Naive B cell (primary cell): ENCODE data around the gene SDK1. TPM values are rescaled to one million over a fixed set of nuclear protein-coding genes. Genes with fewer than 3 reads are reported as not detected.

Source experiments
- ATAC-seq, 2 donors: fragments of 150-1000 bp; cut with Tn5 transposase; 2 replicates each; pipeline ENCODE4 v1.10.0; 2021; ENCODE audit warnings: low read depth in 2 of 2, mild to moderate bottlenecking in 2 of 2, moderate library complexity in 2 of 2
- DNase-seq: peaks from one replicate; pipeline ENCODE4 v3.0.0; 2022
- H3K27ac Mint-ChIP-seq, 6 donors: one replicate each; pipeline ENCODE4 v1.8.0; 2020 to 2022; ENCODE audit warnings: mild to moderate bottlenecking in 6 of 6, mixed read lengths in 6 of 6, moderate library complexity in 5 of 6, inconsistent platforms in 2 of 6
- H3K27me3 Mint-ChIP-seq, 3 donors: one replicate each; pipeline ENCODE4 v1.8.0; 2021 to 2022; ENCODE audit warnings: mixed read lengths in 3 of 3, mild to moderate bottlenecking in 1 of 3
- H3K36me3 Mint-ChIP-seq, 2 donors: one replicate each; pipeline ENCODE4 v1.8.0; 2020 to 2022; ENCODE audit warnings: mixed read lengths in 2 of 2, inconsistent platforms in 1 of 2, mild to moderate bottlenecking in 1 of 2
- H3K4me1 Mint-ChIP-seq, 3 donors: one replicate each; pipeline ENCODE4 v1.8.0; 2020 to 2022; ENCODE audit warnings: mixed read lengths in 3 of 3, inconsistent platforms in 1 of 3, mild to moderate bottlenecking in 1 of 3, moderate library complexity in 1 of 3
- H3K4me3 Mint-ChIP-seq, 8 donors: one replicate each; pipeline ENCODE4 v1.8.0; 2020 to 2022; ENCODE audit warnings: mild to moderate bottlenecking in 8 of 8, mixed read lengths in 8 of 8, moderate library complexity in 8 of 8, inconsistent platforms in 2 of 8
- H3K9me3 Mint-ChIP-seq, 7 donors: one replicate each; pipeline ENCODE4 v1.8.0; 2020 to 2022; ENCODE audit warnings: mixed read lengths in 7 of 7, mild to moderate bottlenecking in 5 of 7, inconsistent platforms in 2 of 7, moderate library complexity in 1 of 7
- polyA plus RNA-seq, 6 donors: library from polyadenylated mRNA; unstranded; fragments of 300-500 nt; fragmentation: Illumina TruSeq; gene quantifications; one replicate each; pipeline ENCODE4 v1.2.3, GENCODE V29; 2021; ENCODE audit warnings: low read depth in 6 of 6

Gene SDK1
- polyA plus RNA-seq, 6 donors from 2014 or later, result 0.15 to 0.60 (median 0.38) TPM; not detected in 2

DNA sequence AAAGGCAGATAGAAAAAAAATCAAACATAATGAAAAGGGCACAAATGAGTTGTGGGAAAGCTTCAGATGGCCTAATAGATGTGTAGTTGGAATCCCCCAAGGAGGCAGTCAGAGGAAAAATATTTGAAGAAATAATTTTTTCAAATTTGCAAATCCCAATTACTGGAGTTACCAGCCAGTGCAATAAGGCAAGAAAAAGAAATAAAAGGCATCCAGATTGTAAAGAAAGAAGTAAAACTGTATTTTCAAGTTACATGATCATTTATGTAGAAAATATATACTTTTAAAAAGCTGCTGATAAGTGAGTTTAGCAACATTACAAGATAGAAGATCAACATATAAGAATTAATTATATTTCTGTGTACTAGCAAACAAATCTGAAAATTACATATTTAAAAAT is 329.0 kb downstream of the SDK1 start:
- peaks cover 11 to 36% (median 15%) of the 10 kb centered on the region in 7 donors for H3K9me3 Mint-ChIP-seq
- peaks cover 0 to 18% of the 10 kb centered on the region in 2 donors for H3K36me3 Mint-ChIP-seq
- peaks cover 0 to 20% (median 14%) of the 10 kb centered on the region in 3 donors for H3K27me3 Mint-ChIP-seq
- H3K27ac Mint-ChIP-seq, result no peak overlapping the region
- H3K4me1 Mint-ChIP-seq, result no peaks in the 10 kb centered on the region
- DNase-seq (no peak), ATAC-seq (no peak)
- H3K4me3 Mint-ChIP-seq, result no peak overlapping the region

DNA sequence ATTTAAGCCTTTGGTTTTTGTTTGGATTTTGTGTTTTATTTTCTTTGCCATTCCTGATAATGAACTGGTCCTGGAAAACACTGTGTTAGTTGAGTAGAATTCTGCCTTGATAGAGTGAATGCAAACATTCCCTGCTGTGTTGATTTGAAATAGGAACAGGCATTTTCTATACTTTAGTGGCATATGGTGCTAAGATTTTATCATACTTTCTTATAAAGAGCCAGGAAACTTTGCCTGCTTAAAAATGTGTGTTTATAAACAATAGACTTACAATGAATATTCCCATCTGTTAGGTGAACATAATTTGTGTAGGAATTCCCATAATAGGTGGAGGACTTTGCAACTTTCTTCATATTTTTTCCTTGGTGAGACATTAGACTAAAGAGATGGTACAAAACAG is 333.3 kb downstream of the SDK1 start:
- Mint-ChIP-seq H3K4me1 (no peaks in the 10 kb centered on the region), H3K27ac (no peak overlapping the region)

DNA sequence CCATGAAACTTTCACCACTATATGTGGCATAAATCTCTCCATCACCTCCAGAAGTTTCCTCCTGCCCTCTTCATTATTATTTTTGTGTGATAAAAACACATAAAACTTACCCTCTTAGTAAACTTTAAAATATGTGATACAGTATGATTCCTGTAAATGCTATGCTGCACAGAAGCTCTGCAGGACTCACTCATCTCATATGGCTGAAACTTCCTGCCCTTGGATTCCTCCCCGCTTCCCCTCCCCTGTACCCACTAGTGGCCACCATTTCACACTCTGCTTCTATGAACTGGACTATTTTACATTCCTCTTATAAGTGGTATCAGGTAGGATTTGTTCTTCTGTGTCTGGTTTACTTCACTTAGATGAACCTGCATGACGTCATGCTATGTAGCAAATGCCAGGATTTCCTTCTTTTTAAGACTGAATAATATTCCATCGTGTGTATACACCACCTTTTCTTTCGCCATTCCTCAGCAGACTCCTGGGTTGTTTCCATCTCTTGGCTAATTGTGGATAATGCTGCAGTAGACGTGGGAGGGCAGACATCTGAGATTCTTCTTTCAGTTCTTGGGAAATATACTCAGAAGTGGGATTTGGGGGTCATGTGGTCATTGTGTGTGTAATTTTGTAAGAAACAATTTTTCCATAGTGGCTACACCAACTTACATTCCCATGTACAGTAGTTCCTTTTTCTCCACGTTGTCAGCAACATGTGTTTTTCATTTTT is 335.2 kb downstream of the SDK1 start:
- Mint-ChIP-seq H3K36me3 (peaks cover 0 to 7% of the 10 kb centered on the region in 2 donors), H3K4me3 (no peak overlapping the region), H3K9me3 (peaks cover 2 to 9% (median 3%) of the 10 kb centered on the region in 7 donors), H3K27ac (peak overlapping the region in 1 of 6 donors; percentile 19), H3K27me3 (peaks cover 14 to 30% (median 23%) of the 10 kb centered on the region in 3 donors), H3K4me1 (no peaks in the 10 kb centered on the region)
- ATAC-seq (no peak), DNase-seq (no peak)

More for the DNA sequence above, 333.3 kb downstream of the SDK1 start:
- H3K9me3 Mint-ChIP-seq, result peaks cover 8 to 28% (median 12%) of the 10 kb centered on the region in 7 donors
- no peak for ATAC-seq
- DNase-seq, result no peak
- H3K4me3 Mint-ChIP-seq, result no peak overlapping the region
- H3K36me3 Mint-ChIP-seq, result peaks cover 0 to 17% of the 10 kb centered on the region in 2 donors
- H3K27me3 Mint-ChIP-seq, result peaks cover 14 to 30% (median 19%) of the 10 kb centered on the region in 3 donors

DNA sequence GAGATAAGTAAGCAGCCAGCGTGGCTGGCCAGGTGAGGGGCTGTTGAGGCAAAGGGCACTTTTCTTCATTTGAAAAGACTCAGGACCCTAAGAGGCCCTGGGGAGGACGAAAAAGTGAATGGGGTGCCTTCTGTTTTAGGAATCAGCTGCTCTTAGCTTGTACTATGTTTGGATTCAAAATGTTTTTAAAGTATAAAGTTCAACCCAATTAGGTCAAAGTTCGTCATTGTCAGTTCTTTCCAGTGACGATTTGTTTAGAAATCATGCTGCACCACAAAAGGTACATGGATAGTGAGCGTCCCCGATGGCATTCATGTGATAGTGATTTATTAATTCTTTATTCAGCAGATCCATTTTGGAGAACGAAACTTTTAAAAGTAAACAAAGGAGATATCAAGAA is 338.2 kb downstream of the SDK1 start:
- no peaks in the 10 kb centered on the region for H3K4me1 Mint-ChIP-seq
- peaks cover 0 to 2% (median 0%) of the 10 kb centered on the region in 7 donors for H3K9me3 Mint-ChIP-seq
- H3K4me3 Mint-ChIP-seq, result no peak overlapping the region
- no peak for DNase-seq
- H3K27me3 Mint-ChIP-seq, result peaks cover 14 to 41% (median 38%) of the 10 kb centered on the region in 3 donors
- peaks cover 0 to 7% of the 10 kb centered on the region in 2 donors for H3K36me3 Mint-ChIP-seq
- no peak overlapping the region for H3K27ac Mint-ChIP-seq
- ATAC-seq, result no peak

DNA sequence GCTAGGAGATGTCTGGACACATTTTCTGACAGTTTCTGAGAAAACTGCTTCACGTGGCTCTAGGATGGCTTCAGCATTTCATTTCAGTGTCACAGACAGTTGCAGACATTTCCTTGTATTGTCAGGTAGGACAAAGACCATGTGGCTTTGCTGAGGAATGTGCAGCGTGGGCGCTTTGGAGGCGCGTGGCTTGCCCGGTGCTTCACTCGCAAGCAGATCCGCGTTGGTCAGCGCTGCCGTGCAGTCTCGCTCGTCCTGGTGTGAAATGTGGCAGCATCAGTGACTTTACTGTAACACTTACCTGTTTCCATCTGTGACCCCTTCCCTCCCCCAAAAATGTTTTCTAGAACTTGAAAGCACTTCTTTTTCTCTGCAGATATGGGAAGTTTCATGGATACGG is 340.5 kb downstream of the SDK1 start:
- Mint-ChIP-seq H3K4me3 (no peak overlapping the region), H3K4me1 (no peaks in the 10 kb centered on the region), H3K36me3 (peaks cover 0 to 5% of the 10 kb centered on the region in 2 donors), H3K27me3 (peaks cover 3 to 30% (median 22%) of the 10 kb centered on the region in 3 donors), H3K27ac (no peak overlapping the region), H3K9me3 (peaks cover 0 to 2% (median 0%) of the 10 kb centered on the region in 7 donors)
- ATAC-seq (no peak), DNase-seq (no peak)

DNA sequence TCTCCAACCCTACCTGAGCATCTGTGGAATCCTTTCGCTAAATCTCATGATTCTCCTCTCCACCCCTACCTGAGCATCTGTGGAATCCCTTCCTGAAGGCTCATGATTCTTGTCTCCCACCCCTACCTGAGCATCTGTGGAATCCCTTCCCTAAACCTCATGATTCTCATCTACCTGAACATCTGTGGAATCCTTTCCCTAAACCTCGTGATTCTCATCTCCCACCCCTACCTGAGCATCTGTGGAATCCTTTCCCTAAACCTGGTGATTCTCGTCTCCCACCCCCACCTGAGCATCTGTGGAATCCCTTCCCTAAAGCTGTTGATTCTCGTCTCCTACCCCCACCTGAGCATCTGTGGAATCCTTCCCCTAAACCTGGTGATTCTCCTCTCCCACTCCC is 342.0 kb downstream of the SDK1 start:
- ATAC-seq (no peak), DNase-seq (no peak)
- no peaks in the 10 kb centered on the region for H3K36me3 Mint-ChIP-seq
- H3K27ac Mint-ChIP-seq, result no peak overlapping the region
- H3K27me3 Mint-ChIP-seq, result peaks cover 0 to 22% (median 14%) of the 10 kb centered on the region in 3 donors
- H3K9me3 Mint-ChIP-seq, result peaks cover 0 to 2% (median 0%) of the 10 kb centered on the region in 7 donors
- H3K4me1 Mint-ChIP-seq, result no peaks in the 10 kb centered on the region
- peak overlapping the region in 1 of 8 donors; percentile 22 for H3K4me3 Mint-ChIP-seq

DNA sequence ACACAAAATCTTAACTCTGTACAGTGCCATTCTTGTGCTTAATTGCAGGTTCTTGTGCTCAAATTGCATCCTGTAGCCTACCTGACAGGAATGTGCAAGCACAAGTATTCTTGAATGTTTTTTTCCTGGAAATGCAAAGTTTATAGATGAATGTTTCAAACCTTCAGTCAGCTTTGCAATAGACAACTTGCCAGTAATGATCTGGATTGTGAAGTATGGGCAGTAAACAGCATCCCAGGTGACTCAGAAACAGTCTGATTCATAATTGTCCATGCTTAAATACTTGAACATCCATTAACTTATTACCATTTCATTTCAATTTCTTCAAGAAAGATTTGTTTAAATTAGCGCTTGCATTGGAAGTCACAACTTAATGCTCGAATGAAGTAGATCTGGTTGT is 347.2 kb downstream of the SDK1 start:
- Mint-ChIP-seq H3K27me3 (peaks cover 7 to 24% (median 19%) of the 10 kb centered on the region in 3 donors), H3K4me1 (no peaks in the 10 kb centered on the region), H3K9me3 (no peaks in the 10 kb centered on the region), H3K4me3 (no peak overlapping the region), H3K36me3 (no peaks in the 10 kb centered on the region), H3K27ac (no peak overlapping the region)
- ATAC-seq, result no peak
- DNase-seq, result no peak

DNA sequence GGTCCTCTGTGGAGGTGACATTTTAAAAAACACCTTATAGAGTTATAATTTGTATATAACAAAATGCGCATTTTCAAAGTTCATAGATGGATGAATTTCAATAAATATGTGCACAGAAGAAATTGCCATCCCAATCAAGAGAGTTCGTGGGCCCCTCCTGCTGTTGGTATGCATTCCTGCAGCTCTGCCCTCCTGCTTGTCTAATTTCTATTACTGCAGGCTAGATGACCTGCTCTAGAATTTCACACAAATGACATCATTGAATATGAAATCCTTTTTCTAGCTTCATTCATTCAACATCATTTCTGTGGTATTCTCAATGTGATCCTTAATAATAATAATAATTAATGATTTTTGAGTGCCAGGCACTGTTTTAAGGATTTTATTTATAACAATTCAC is 348.2 kb downstream of the SDK1 start:
- Mint-ChIP-seq H3K9me3 (no peaks in the 10 kb centered on the region), H3K36me3 (no peaks in the 10 kb centered on the region), H3K27me3 (peaks cover 7 to 27% (median 24%) of the 10 kb centered on the region in 3 donors), H3K4me1 (no peaks in the 10 kb centered on the region), H3K27ac (no peak overlapping the region), H3K4me3 (no peak overlapping the region)
- ATAC-seq, result no peak
- DNase-seq, result no peak

DNA sequence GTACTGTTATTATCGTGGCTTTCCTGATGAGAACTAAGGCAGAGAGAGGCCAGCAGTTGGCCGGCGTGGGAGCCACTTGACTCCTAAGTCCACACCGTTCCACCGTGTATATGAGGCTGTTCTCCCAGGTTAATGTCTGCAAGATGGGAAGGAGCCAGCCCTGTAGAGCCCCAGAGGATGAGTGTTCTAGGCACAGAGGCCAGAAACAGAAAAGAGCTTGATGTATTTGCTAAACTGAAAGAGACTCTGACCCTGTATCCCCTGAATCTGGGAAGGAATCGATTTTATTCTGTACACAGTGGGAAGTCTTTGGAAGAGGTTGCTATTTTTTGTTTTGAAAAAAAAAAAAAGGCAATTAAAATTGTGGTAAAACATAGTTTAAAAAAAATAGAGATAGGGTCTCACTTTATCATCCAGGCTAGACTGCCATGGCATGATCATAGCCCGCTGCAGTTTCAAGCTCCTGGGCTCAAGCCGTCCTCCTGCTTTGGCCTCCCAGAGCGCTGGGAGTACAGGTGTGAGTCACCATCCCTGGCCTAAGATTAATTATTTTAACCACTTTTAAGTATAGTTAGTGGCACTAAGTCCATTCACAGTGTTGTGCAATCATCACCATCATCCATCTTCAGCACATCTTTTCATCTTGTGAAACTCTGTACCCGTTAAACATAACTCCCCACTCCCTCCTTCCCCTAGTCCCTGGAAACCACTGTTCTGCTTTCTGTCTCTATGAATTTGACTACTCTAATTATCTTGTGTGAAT is 348.8 kb downstream of the SDK1 start:
- Mint-ChIP-seq H3K36me3 (no peaks in the 10 kb centered on the region), H3K27me3 (peaks cover 10 to 27% (median 24%) of the 10 kb centered on the region in 3 donors), H3K9me3 (no peaks in the 10 kb centered on the region), H3K4me3 (no peak overlapping the region), H3K4me1 (no peaks in the 10 kb centered on the region), H3K27ac (no peak overlapping the region)
- ATAC-seq (no peak), DNase-seq (no peak)

DNA sequence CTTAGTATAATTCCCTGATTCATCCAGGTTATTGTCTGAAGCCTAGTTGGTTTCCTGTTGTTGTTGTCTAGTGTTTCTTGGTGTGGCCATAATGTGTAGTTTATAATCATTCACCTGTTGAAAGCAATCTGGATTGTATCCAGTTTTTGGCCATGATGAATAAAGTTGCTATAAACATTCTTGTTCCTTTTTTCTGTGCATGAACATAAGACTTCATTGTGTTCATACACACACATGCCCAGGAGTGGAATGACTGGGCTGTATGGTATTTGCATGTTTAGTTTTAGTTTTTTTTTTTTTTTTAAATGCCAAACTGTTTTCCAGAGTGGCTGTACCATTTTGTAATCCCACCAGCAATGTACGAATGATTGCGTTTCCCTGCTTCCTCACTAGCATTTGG is 349.8 kb downstream of the SDK1 start:
- H3K36me3 Mint-ChIP-seq, result no peaks in the 10 kb centered on the region
- no peak for DNase-seq
- ATAC-seq, result no peak
- H3K9me3 Mint-ChIP-seq, result no peaks in the 10 kb centered on the region
- no peak overlapping the region for H3K27ac Mint-ChIP-seq
- H3K27me3 Mint-ChIP-seq, result peaks cover 10 to 27% (median 24%) of the 10 kb centered on the region in 3 donors
- H3K4me1 Mint-ChIP-seq, result no peaks in the 10 kb centered on the region
- no peak overlapping the region for H3K4me3 Mint-ChIP-seq

DNA sequence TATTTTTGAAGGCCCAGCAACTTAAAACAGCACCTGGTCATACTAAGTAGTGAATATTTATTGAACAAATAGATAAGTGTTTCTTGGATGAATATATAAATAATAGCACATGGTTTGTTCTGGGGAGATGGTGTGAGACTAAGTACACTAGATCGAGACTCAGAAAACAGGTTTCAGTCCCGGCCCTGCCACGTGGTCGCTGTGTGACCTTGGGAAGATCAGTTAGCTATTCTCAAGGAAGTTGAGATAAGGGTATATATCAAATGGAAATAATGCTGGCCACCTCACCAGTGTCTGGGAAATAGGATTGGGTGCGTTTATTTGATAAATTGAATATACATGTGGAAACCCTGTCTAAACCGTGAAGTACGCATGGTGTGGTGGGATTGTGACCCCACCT is 354.6 kb downstream of the SDK1 start:
- Mint-ChIP-seq H3K4me3 (no peak overlapping the region), H3K4me1 (no peaks in the 10 kb centered on the region)

DNA sequence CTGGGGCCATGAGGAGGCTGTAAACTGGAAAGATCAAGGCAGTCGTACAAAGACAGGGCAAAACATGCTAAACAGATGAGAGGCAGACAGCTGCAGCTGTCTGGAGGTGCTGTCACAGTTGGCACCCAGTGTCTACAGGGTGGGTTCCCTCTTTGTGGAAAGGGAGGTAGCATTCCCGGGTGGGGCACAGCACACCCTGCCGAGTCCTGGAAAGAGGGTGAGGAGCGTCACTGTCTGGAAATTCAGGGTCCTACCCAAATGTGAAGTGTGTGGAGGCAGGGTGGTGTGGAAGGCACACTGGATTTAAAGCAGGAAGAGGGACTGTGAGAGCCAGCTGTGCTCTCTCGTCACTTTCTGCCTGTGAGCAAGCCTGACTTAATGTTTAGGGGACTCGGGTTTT is 356.2 kb downstream of the SDK1 start:
- ATAC-seq, result no peak
- Mint-ChIP-seq H3K4me3 (no peak overlapping the region), H3K27ac (peak overlapping the region in 1 of 6 donors; percentile 54), H3K27me3 (peaks cover 30 to 42% (median 34%) of the 10 kb centered on the region in 3 donors), H3K4me1 (no peaks in the 10 kb centered on the region), H3K36me3 (peaks cover 0 to 7% of the 10 kb centered on the region in 2 donors), H3K9me3 (no peaks in the 10 kb centered on the region)
- no peak for DNase-seq

More for the DNA sequence above, 354.6 kb downstream of the SDK1 start:
- no peaks in the 10 kb centered on the region for H3K9me3 Mint-ChIP-seq
- DNase-seq, result no peak
- peaks cover 0 to 7% of the 10 kb centered on the region in 2 donors for H3K36me3 Mint-ChIP-seq
- no peak overlapping the region for H3K27ac Mint-ChIP-seq
- H3K27me3 Mint-ChIP-seq, result peaks cover 25 to 42% (median 36%) of the 10 kb centered on the region in 3 donors
- no peak for ATAC-seq

DNA sequence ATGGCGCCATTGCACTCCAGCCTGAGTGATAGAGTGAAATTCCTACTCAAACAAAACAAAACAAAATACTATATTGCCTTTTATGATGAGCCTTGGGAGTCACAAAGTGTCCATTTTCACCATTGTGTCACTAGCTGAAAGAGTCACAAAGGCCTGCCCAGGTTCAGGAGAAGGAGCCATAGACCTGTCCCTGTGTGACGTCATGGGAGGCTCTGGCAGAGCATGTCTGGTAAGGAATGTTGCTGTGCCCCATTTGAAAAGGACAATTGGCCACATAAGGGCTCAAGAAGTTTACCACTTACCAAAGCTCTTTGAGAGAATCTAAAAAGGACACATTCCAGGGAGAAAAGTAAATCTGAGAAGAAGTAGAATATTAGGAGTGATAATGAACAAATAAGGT is 367.7 kb downstream of the SDK1 start:
- ATAC-seq (no peak), DNase-seq (no peak)
- Mint-ChIP-seq H3K4me1 (peaks cover 0 to 12% (median 0%) of the 10 kb centered on the region in 3 donors), H3K36me3 (no peaks in the 10 kb centered on the region), H3K27me3 (peaks cover 4 to 14% (median 7%) of the 10 kb centered on the region in 3 donors), H3K27ac (no peak overlapping the region), H3K4me3 (no peak overlapping the region), H3K9me3 (peaks cover 0 to 3% (median 0%) of the 10 kb centered on the region in 7 donors)

DNA sequence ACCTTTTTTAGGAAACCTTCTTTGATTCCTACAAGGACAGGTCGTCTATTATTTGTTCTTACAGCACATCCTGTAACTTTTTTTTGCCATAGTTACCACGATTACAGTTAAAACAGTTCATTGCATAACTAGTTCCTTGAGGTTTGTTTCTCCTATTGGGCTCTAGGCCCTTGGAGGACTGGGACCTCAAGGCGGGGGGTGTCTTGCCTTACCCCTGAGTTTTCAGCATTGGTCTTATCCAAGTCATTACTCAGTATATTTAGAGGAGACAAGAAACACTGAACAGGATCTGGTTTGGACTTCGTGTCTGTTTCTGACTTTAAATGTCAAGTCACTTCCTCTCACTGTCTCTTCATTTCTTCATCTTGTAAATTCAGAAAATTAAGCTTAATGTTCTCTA is 369.8 kb downstream of the SDK1 start:
- Mint-ChIP-seq H3K27ac (no peak overlapping the region), H3K27me3 (peaks cover 4 to 12% (median 7%) of the 10 kb centered on the region in 3 donors), H3K9me3 (peaks cover 0 to 3% (median 0%) of the 10 kb centered on the region in 7 donors), H3K36me3 (no peaks in the 10 kb centered on the region), H3K4me1 (peaks cover 0 to 12% (median 0%) of the 10 kb centered on the region in 3 donors), H3K4me3 (no peak overlapping the region)
- DNase-seq, result no peak
- no peak for ATAC-seq
